Neural cell (in vitro differentiated cells): ENCODE measurements around the gene HTR1E. TPM values are rescaled to one million over a fixed set of nuclear protein-coding genes. Genes with fewer than 3 reads are reported as not detected.

Experiments
- H2AFZ ChIP-seq: fragments of 200-600, 300-800 bp; sonication (generic), shearing (Covaris generic); 2 replicates; pipeline ENCODE4 v1.6.0; 2014; ENCODE audit warnings: low read depth, mild to moderate bottlenecking, antibody characterized with exemption, low read length, moderate library complexity
- H3F3A ChIP-seq: fragments of 200-600 bp; shearing (Covaris generic); 2 replicates; pipeline ENCODE4 v1.6.1; 2016; ENCODE audit warnings: mild to moderate bottlenecking, moderate library complexity, mixed read lengths, antibody characterized with exemption, low read length; ENCODE audit not compliant: insufficient read depth, poor library complexity, severe bottlenecking
- H3K27ac ChIP-seq: fragments of 200-600, 300-800 bp; sonication (generic), shearing (Covaris generic); 2 replicates; pipeline ENCODE4 v1.5.1; 2014; ENCODE audit warnings: mild to moderate bottlenecking, low read length, moderate library complexity
- H3K27me3 ChIP-seq: fragments of 300-800, 200-600 bp; sonication (generic), shearing (Covaris generic); 2 replicates; pipeline ENCODE4 v1.6.0; 2014; ENCODE audit warnings: mild to moderate bottlenecking, low read depth, low read length, moderate library complexity; ENCODE audit not compliant: insufficient read depth
- H3K36me3 ChIP-seq: fragments of 300-800, 200-600 bp; sonication (generic), shearing (Covaris generic); 2 replicates; pipeline ENCODE4 v1.5.1; 2014; ENCODE audit warnings: mild to moderate bottlenecking, antibody characterized with exemption, low read length, moderate library complexity; ENCODE audit not compliant: insufficient read depth
- H3K4me2 ChIP-seq: fragments of 300-800, 200-600 bp; sonication (generic), shearing (Covaris generic); 2 replicates; pipeline ENCODE4 v1.6.0; 2014; ENCODE audit warnings: mild to moderate bottlenecking, low read length
- H3K4me3 ChIP-seq: fragments of 300-800, 200-600 bp; sonication (generic), shearing (Covaris generic); 2 replicates; pipeline ENCODE4 v1.5.1; 2014; ENCODE audit warnings: mild to moderate bottlenecking, low read length, moderate library complexity
- H3K79me2 ChIP-seq: fragments of 200-600 bp; shearing (Covaris generic); replicated peaks from 2 replicates; pipeline ENCODE4 v1.6.0; 2014; ENCODE audit warnings: mild to moderate bottlenecking, low read length, moderate library complexity; ENCODE audit not compliant: insufficient read depth
- H3K9ac ChIP-seq: fragments of 300-800, 200-600 bp; sonication (generic), shearing (Covaris generic); 2 replicates; pipeline ENCODE4 v1.6.1; 2016; ENCODE audit warnings: mild to moderate bottlenecking, low read length, mixed read lengths
- H3K9me2 ChIP-seq: fragments of 200-600 bp; shearing (Covaris generic); 2 replicates; pipeline ENCODE4 v1.6.1; 2016; ENCODE audit warnings: mild to moderate bottlenecking, low read length, mixed read lengths; ENCODE audit not compliant: insufficient read depth
- H3K9me3 ChIP-seq: fragments of 200-600, 300-800 bp; sonication (generic), shearing (Covaris generic); 2 replicates; pipeline ENCODE4 v1.6.1; 2016; ENCODE audit warnings: mild to moderate bottlenecking, mixed run types, low read length, moderate library complexity, mixed read lengths
- H4K20me1 ChIP-seq: fragments of 200-600 bp; shearing (Covaris generic); 2 replicates; pipeline ENCODE4 v1.6.1; 2016; ENCODE audit warnings: mild to moderate bottlenecking, mixed run types; ENCODE audit not compliant: insufficient read depth
- EP300 ChIP-seq: fragments of 450-650 bp; conservative IDR thresholded peaks from 2 replicates; pipeline ENCODE4 v1.6.1; 2014; ENCODE audit warnings: antibody characterized with exemption, mild to moderate bottlenecking, moderate library complexity; ENCODE audit not compliant: poor library complexity, severe bottlenecking
- EZH2 ChIP-seq: fragments of 200-600, 300-800 bp; shearing (Covaris generic), sonication (generic); IDR thresholded peaks from 2 replicates; pipeline ENCODE4 v1.6.1; 2014; ENCODE audit warnings: antibody characterized with exemption, low read length, borderline replicate concordance, mild to moderate bottlenecking; ENCODE audit not compliant: insufficient read depth, poor library complexity, severe bottlenecking
- MXI1 ChIP-seq: fragments of 450-650 bp; conservative IDR thresholded peaks from 2 replicates; pipeline ENCODE4 v1.6.1; 2014; ENCODE audit warnings: antibody characterized with exemption, mild to moderate bottlenecking; ENCODE audit not compliant: poor library complexity, severe bottlenecking
- POLR2AphosphoS5 ChIP-seq: IDR thresholded peaks from 2 replicates; pipeline ENCODE4 v1.6.1; 2012
- SMC3 ChIP-seq: fragments of 450-650 bp; conservative IDR thresholded peaks from 2 replicates; pipeline ENCODE4 v1.6.1; 2014; ENCODE audit warnings: antibody characterized with exemption, mild to moderate bottlenecking, moderate library complexity; ENCODE audit not compliant: poor library complexity
- TAF1 ChIP-seq: IDR thresholded peaks from 2 replicates; pipeline ENCODE4 v1.6.1; 2012; ENCODE audit warnings: low read depth
- polyA plus RNA-seq: library from polyadenylated mRNA; depleted of rRNA; stranded (reverse); fragments of >200 nt; gene quantifications from 2 replicates; pipeline ENCODE4 v1.2.3, GENCODE V29; 2014
- TF ChIP-seq, protein P1 (sequence below): IDR thresholded peaks from 2 replicates; pipeline ENCODE4 v1.6.1; 2012; ENCODE audit warnings: borderline replicate concordance
- TF ChIP-seq, protein P2 (sequence below): fragments of 450-650 bp; IDR thresholded peaks from 2 replicates; pipeline ENCODE4 v1.5.1; 2014; ENCODE audit warnings: antibody characterized with exemption, mild to moderate bottlenecking, moderate library complexity; ENCODE audit not compliant: poor library complexity, severe bottlenecking

HTR1E gene
- polyA plus RNA-seq, 1 donor from 2014 or later: 0.25 TPM

DNA sequence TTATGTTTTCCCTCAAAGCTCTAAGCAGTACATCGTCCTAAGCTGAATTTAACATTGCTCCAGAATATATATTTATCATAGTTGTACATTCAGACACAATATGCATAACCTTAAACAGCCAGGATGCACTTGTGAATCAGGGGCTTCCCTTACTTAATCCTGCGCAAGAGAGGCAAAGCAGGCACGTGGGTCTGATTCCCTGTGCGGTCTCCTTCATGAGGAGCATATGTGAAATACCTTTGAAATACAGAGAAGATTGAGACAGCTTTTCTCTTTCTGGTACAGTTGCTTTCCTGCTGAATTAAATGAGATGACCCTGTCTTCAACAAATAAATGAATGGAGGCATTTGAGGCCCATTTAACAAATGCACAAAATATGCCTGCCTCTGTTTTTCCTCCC is 1.5 kb downstream of the HTR1E start:
- Histone ChIP-seq H3K9ac (no peak overlapping the region), H3K9me2 (no peaks in the 10 kb centered on the region), H3K27me3 (peaks cover 30% of the 10 kb centered on the region), H3K27ac (no peak overlapping the region), H3K9me3 (no peaks in the 10 kb centered on the region), H3K36me3 (no peaks in the 10 kb centered on the region), H3K4me2 (no peak overlapping the region), H3K79me2 (no peaks in the 10 kb centered on the region), H4K20me1 (no peaks in the 10 kb centered on the region), H3F3A (no peaks in the 10 kb centered on the region), H2AFZ (no peak overlapping the region), H3K4me3 (no peak overlapping the region)
- TF ChIP-seq, protein P1, sequence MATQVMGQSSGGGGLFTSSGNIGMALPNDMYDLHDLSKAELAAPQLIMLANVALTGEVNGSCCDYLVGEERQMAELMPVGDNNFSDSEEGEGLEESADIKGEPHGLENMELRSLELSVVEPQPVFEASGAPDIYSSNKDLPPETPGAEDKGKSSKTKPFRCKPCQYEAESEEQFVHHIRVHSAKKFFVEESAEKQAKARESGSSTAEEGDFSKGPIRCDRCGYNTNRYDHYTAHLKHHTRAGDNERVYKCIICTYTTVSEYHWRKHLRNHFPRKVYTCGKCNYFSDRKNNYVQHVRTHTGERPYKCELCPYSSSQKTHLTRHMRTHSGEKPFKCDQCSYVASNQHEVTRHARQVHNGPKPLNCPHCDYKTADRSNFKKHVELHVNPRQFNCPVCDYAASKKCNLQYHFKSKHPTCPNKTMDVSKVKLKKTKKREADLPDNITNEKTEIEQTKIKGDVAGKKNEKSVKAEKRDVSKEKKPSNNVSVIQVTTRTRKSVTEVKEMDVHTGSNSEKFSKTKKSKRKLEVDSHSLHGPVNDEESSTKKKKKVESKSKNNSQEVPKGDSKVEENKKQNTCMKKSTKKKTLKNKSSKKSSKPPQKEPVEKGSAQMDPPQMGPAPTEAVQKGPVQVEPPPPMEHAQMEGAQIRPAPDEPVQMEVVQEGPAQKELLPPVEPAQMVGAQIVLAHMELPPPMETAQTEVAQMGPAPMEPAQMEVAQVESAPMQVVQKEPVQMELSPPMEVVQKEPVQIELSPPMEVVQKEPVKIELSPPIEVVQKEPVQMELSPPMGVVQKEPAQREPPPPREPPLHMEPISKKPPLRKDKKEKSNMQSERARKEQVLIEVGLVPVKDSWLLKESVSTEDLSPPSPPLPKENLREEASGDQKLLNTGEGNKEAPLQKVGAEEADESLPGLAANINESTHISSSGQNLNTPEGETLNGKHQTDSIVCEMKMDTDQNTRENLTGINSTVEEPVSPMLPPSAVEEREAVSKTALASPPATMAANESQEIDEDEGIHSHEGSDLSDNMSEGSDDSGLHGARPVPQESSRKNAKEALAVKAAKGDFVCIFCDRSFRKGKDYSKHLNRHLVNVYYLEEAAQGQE: no peak
- TF ChIP-seq SMC3 (no peak), EZH2 (no peak), POLR2AphosphoS5 (no peak), MXI1 (no peak), EP300 (no peak), TAF1 (no peak)
- TF ChIP-seq, protein P2, sequence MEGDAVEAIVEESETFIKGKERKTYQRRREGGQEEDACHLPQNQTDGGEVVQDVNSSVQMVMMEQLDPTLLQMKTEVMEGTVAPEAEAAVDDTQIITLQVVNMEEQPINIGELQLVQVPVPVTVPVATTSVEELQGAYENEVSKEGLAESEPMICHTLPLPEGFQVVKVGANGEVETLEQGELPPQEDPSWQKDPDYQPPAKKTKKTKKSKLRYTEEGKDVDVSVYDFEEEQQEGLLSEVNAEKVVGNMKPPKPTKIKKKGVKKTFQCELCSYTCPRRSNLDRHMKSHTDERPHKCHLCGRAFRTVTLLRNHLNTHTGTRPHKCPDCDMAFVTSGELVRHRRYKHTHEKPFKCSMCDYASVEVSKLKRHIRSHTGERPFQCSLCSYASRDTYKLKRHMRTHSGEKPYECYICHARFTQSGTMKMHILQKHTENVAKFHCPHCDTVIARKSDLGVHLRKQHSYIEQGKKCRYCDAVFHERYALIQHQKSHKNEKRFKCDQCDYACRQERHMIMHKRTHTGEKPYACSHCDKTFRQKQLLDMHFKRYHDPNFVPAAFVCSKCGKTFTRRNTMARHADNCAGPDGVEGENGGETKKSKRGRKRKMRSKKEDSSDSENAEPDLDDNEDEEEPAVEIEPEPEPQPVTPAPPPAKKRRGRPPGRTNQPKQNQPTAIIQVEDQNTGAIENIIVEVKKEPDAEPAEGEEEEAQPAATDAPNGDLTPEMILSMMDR: no peak

DNA sequence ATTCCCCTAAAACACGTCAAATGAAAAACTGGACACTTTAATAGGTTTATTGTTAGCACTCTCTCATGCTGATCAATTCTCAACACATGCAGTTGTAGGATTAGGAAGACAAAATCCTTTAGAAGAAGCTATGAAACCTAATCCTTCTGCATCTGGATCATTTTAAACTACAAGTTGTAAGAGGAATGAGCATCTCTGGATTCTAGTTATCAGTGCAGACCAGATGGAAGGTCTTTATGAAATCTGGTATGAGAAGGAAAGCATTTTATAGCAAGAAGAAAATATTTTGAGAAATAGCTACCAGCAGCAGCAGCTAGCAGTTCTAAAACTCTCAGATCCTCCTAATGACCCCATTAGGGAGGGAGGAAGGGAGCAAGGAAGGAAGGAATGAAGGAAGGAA is 4.1 kb downstream of the HTR1E start:
- Histone ChIP-seq H3K9me3 (no peaks in the 10 kb centered on the region), H3K4me3 (no peak overlapping the region), H3F3A (no peaks in the 10 kb centered on the region), H3K9ac (no peak overlapping the region), H3K9me2 (no peaks in the 10 kb centered on the region), H4K20me1 (no peaks in the 10 kb centered on the region), H3K79me2 (no peaks in the 10 kb centered on the region), H3K27ac (no peak overlapping the region), H2AFZ (no peak overlapping the region), H3K27me3 (peaks cover 29% of the 10 kb centered on the region), H3K4me2 (no peak overlapping the region), H3K36me3 (no peaks in the 10 kb centered on the region)
- TF ChIP-seq EP300 (no peak), POLR2AphosphoS5 (no peak), MXI1 (no peak)
